Endothelial cell of umbilical vein (primary cell): ENCODE measurements around the gene UGCG.

Source experiments
- EZH2 ChIP-seq: IDR thresholded peaks from 2 replicates; pipeline ENCODE4 v1.6.1; 2012; ENCODE audit warnings: borderline replicate concordance, low read depth, mild to moderate bottlenecking, moderate library complexity, low read length, inconsistent platforms; ENCODE audit not compliant: severe bottlenecking
- JUN ChIP-seq: IDR thresholded peaks from 2 replicates; pipeline ENCODE4 v1.6.1; 2011; ENCODE audit warnings: borderline replicate concordance, low read depth; ENCODE audit not compliant: insufficient read length, insufficient read depth
- MYC ChIP-seq: IDR thresholded peaks from one replicate; pipeline ENCODE4 v1.6.1; 2011; ENCODE audit warnings: mild to moderate bottlenecking, low read depth, low read length
- POLR2A ChIP-seq: IDR thresholded peaks from 2 replicates; pipeline ENCODE4 v1.6.1; 2012; ENCODE audit warnings: low read depth, mild to moderate bottlenecking, control low read depth, low read length
- TF ChIP-seq, protein P1 (sequence below), 2 donors: IDR thresholded peaks; 1 replicate in 1 of 2; 2 replicates in 1 of 2; pipeline ENCODE4 v1.5.1; 2011; ENCODE audit warnings: low read length in 2 of 2, mild to moderate bottlenecking in 2 of 2, moderate library complexity in 2 of 2, control low read depth in 1 of 2, inconsistent platforms in 1 of 2, low read depth in 1 of 2; ENCODE audit not compliant: insufficient read depth in 1 of 2; ENCODE audit errors: extremely low read depth in 1 of 2
- TF ChIP-seq, protein P2 (sequence below): IDR thresholded peaks from 2 replicates; pipeline ENCODE4 v1.6.1; 2011; ENCODE audit not compliant: insufficient read depth, insufficient read length

- TF ChIP-seq, protein P1, sequence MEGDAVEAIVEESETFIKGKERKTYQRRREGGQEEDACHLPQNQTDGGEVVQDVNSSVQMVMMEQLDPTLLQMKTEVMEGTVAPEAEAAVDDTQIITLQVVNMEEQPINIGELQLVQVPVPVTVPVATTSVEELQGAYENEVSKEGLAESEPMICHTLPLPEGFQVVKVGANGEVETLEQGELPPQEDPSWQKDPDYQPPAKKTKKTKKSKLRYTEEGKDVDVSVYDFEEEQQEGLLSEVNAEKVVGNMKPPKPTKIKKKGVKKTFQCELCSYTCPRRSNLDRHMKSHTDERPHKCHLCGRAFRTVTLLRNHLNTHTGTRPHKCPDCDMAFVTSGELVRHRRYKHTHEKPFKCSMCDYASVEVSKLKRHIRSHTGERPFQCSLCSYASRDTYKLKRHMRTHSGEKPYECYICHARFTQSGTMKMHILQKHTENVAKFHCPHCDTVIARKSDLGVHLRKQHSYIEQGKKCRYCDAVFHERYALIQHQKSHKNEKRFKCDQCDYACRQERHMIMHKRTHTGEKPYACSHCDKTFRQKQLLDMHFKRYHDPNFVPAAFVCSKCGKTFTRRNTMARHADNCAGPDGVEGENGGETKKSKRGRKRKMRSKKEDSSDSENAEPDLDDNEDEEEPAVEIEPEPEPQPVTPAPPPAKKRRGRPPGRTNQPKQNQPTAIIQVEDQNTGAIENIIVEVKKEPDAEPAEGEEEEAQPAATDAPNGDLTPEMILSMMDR (IDR thresholded peaks at IDR 0.05; ENCODE audit: extremely low read depth in 1 of 2, insufficient read depth in 1 of 2, low read depth in 1 of 2, low read length in 2 of 2) = no peak
- TF ChIP-seq POLR2A (no peak), MYC (no peak), EZH2 (no peak), JUN (no peak)
- TF ChIP-seq, protein P2, sequence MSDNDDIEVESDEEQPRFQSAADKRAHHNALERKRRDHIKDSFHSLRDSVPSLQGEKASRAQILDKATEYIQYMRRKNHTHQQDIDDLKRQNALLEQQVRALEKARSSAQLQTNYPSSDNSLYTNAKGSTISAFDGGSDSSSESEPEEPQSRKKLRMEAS = no peak
Measured at GRCh38 chr9:111917980-111918379, 21.4 kb downstream of the UGCG start.
